Activated CD4-positive, alpha-beta T cell treated with anti-CD3 and anti-CD28 coated beads for 48 hours (primary cell): ENCODE measurements around the gene CD48.

ENCODE experiments used
- DNase-seq: peaks from one replicate; pipeline ENCODE4 v3.0.0-alpha.2; 2020

Gene CD48

GRCh38 chr1:160711602-160712311 lies at the start of gene CD48:
Gene CD48 (minus strand): TSS chr1:160711822. CDS start chr1:160711763, 59 bp downstream.
- DNase-seq = peak; percentile 59

GRCh38 chr1:160761046-160761445 lies 49.4 kb upstream of the CD48 start:
- DNase-seq = no peak

- DNase-seq = no peak
These were observed 48.1 kb upstream of the CD48 start for GRCh38 chr1:160759740-160760139.

GRCh38 chr1:160758521-160758920 lies 46.9 kb upstream of the CD48 start:
- DNase-seq = no peak

GRCh38 chr1:160756849-160757201 lies 45.2 kb upstream of the CD48 start:
- DNase-seq = no peak

- no peak for DNase-seq
These were observed 44.6 kb upstream of the CD48 start for GRCh38 chr1:160755911-160756848.

- no peak for DNase-seq
These were observed 43.8 kb upstream of the CD48 start for GRCh38 chr1:160755461-160755860.

GRCh38 chr1:160753594-160753993 lies 42.0 kb upstream of the CD48 start:
- DNase-seq = no peak

- no peak for DNase-seq
These were observed 41.3 kb upstream of the CD48 start for GRCh38 chr1:160752924-160753323.

GRCh38 chr1:160752406-160752805 lies 40.8 kb upstream of the CD48 start:
- no peak for DNase-seq

GRCh38 chr1:160750608-160751007 lies 39.0 kb upstream of the CD48 start:
- DNase-seq = no peak

- DNase-seq = no peak
These were observed 37.3 kb upstream of the CD48 start for GRCh38 chr1:160748878-160749269.

- no peak for DNase-seq
These were observed 36.7 kb upstream of the CD48 start for GRCh38 chr1:160748181-160748877.

- DNase-seq = no peak
These were observed 36.1 kb upstream of the CD48 start for GRCh38 chr1:160747717-160748116.

- no peak for DNase-seq
These were observed 35.3 kb upstream of the CD48 start for GRCh38 chr1:160746836-160747500.

GRCh38 chr1:160745551-160745950 lies 33.9 kb upstream of the CD48 start:
- DNase-seq = no peak

GRCh38 chr1:160744852-160745520 lies 33.4 kb upstream of the CD48 start:
- no peak for DNase-seq

- DNase-seq = no peak
These were observed 32.7 kb upstream of the CD48 start for GRCh38 chr1:160744199-160744851.

- DNase-seq = no peak
These were observed 31.6 kb upstream of the CD48 start for GRCh38 chr1:160743266-160743665.

- no peak for DNase-seq
These were observed 31.0 kb upstream of the CD48 start for GRCh38 chr1:160742428-160743127.
